Measurements from ENCODE around the gene ROBO2.

- TF ChIP-seq CTCF (conservative IDR thresholded peaks at IDR 0.05) (no peak), ZFX (IDR thresholded peaks at IDR 0.05) (no peak)
These were observed 23.5 kb downstream of the ROBO2 start for GRCh38 chr3:77063423-77063822.
